Smooth muscle cell of the pulmonary artery (primary cell): ENCODE results near the gene MS4A13. TPM values are rescaled to one million over a fixed set of nuclear protein-coding genes. Genes with fewer than 3 reads are reported as not detected.

Source experiments
- total RNA-seq: library from RNA; depleted of rRNA; stranded (reverse); fragments of >200 nt; gene quantifications from 2 replicates; pipeline ENCODE4 v1.2.3, GENCODE V29; 2014

MS4A13 gene
- not detected in 2 replicates for total RNA-seq

DNA sequence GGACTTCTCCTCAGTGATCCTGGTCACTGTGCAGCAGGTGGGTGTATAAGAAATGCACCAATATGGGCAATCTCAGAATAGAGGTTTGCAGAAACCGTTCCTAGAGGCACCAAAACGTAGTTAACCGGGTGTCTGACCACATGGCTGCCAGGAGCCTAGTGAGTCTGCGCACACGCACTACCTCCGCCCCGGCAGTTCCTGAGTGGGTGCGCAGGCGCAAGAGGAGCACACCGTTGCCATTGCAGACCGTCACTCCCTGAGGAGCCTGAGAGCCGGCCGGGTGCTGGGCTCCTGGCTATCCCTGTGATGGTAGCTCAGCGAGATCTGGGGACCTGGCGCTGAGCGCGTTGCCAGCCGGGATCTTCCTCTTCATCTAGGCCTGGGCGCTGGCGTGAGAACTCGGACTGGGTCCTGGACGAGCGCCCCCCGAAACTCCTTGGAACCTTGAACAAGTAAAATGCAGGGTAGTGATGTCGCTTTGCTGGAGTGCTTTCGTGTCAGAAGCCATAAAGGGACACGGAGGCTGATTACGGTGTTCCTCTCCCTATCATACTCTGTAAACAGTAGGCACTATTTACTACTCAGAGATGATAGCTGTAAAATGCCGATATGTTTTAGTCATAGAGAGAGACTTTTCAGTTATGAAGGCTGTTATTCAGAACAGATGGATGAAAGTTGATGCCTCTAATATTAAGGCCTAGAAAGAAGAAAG lies at the start of gene MS4A13:
TSS of gene MS4A13 (plus strand) at position 249 of the 712 bp plus-strand sequence. CDS start 2,692 bp downstream, outside the sequence.

DNA sequence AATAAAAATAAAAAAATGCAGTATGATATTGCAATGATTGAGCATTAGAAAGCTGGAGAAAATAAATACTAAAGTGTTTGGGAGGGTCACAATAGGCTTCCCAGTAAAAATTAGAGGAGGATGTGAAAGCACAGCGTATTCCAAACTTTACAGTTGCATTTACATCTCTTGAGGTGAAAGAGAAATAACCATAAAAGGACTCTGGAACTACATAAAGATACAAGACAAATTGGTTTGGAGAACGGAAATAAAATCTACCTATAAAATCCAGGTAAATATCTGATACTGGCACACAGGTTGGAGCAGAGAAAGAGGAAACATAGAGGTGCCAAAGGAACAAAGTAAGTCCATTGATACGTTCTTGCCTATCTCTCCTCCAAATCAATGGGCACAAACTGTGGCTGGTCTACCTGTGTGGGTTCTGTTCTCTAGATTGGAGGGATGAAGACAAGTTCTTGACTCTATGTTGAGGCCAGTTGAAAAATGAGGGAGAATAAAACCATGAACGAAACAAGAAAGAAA lies 22.6 kb upstream of the MS4A13 start, which contains the start of gene MS4A12:
TSS of gene MS4A12 (plus strand) at position 291 of the 522 bp plus-strand sequence. CDS start 4,541 bp downstream, outside the sequence.

Other genes starting within 250 kb of the MS4A13 start
- not detected in 2 replicates for gene MS4A4A, start 234.7 kb upstream of the MS4A13 start, total RNA-seq
- gene MS4A6E, start 188.1 kb upstream of the MS4A13 start, total RNA-seq, result not detected in 2 replicates
- not detected in 2 replicates for gene MS4A7, start 136.9 kb upstream of the MS4A13 start, total RNA-seq
- gene MS4A14, start 118.9 kb upstream of the MS4A13 start, total RNA-seq, result not detected in 2 replicates
- not detected in 2 replicates for gene MS4A5, start 85.8 kb upstream of the MS4A13 start, total RNA-seq
- gene MS4A1, start 59.5 kb upstream of the MS4A13 start, total RNA-seq, result not detected in 2 replicates
- gene MS4A12, start 22.6 kb upstream of the MS4A13 start, total RNA-seq, result not detected in 2 replicates
- not detected in 2 replicates for gene MS4A8, start 184.2 kb downstream of the MS4A13 start, total RNA-seq
- gene MS4A18, start 209.3 kb downstream of the MS4A13 start, total RNA-seq, result not detected in 2 replicates
- not detected in 2 replicates for gene MS4A15, start 241.5 kb downstream of the MS4A13 start, total RNA-seq